ENCODE measurements around the gene COBL. TPM values are rescaled to one million over a fixed set of nuclear protein-coding genes. Genes with fewer than 3 reads are reported as not detected.

Gene COBL
- total and polyA plus RNA-seq, 2 donors (not counting 3 experiments of a cell fraction or from before 2014, with no cell fraction given): 0.11 TPM; not detected in 1

GRCh38 chr7:51290304-51290637, 26.3 kb downstream of the COBL start:
- BruUV-seq (replicated peaks): no TSS peak
- no peak for FAIRE-seq
- dilution Hi-C loops (cut with MboI; ENCODE audit: extremely low pct_ligation_motif_present, low sequenced_read_pairs) (no loop called here), intact Hi-C loops (cut with micrococcal nuclease) (no loop called here)
- no peaks in the 10 kb centered on the region for H3K27me3 ChIP-seq (ENCODE audit: control insufficient read depth in 2 of 2, insufficient read depth in 2 of 2, low read length in 2 of 2)
- H3K27ac ChIP-seq (ENCODE audit: insufficient read depth, low read depth, low read length): no peak overlapping the region
- no peaks in the 10 kb centered on the region for H3K36me3 ChIP-seq (ENCODE audit: control insufficient read depth in 2 of 2, extremely low read depth in 1 of 2, insufficient read depth in 2 of 2, low read length in 2 of 2)
- no peak overlapping the region for H3K9ac ChIP-seq (replicated peaks; ENCODE audit: extremely low read depth, insufficient read depth, low read length)
- H4K20me1 ChIP-seq (replicated peaks; ENCODE audit: control insufficient read depth, extremely low read depth, insufficient read depth, low read length): no peaks in the 10 kb centered on the region
- ChIA-PET CTCF (no interaction called here), POLR2A (no interaction called here)
- TF ChIP-seq JUN (IDR thresholded peaks at IDR 0.05; ENCODE audit: borderline replicate concordance, insufficient read depth, insufficient read length, low read depth): no peak
- TF ChIP-seq EZH2 (IDR thresholded peaks at IDR 0.05; ENCODE audit: borderline replicate concordance, low read depth, low read length, severe bottlenecking): no peak
- TF ChIP-seq CTCF (IDR thresholded peaks at IDR 0.05; ENCODE audit: extremely low read depth in 1 of 2, insufficient read depth in 1 of 2, low read depth in 1 of 2, low read length in 2 of 2): no peak
- H2AFZ ChIP-seq (ENCODE audit: low read depth, low read length): no peak overlapping the region
- no peaks in the 10 kb centered on the region for H3K9me3 ChIP-seq (replicated peaks; ENCODE audit: control insufficient read depth, insufficient read depth, low read length)
- no peak for DNase-seq (ENCODE audit: low read depth, low spot score)
- no peaks in the 10 kb centered on the region for H3K9me1 ChIP-seq (replicated peaks; ENCODE audit: control insufficient read depth, extremely low read depth, insufficient read depth, low read length)
- no peaks in the 10 kb centered on the region for H3K4me1 ChIP-seq (ENCODE audit: control insufficient read depth, extremely low read depth, insufficient read depth, low read length)
- no peaks in the 10 kb centered on the region for H3K79me2 ChIP-seq (ENCODE audit: control insufficient read depth, insufficient read depth, low read length)
- no peak overlapping the region for H3K4me3 ChIP-seq (replicated peaks in 1 of 3; ENCODE audit: insufficient read depth in 1 of 3, low read depth in 1 of 3, low read length in 3 of 3)
- no peak overlapping the region for H3K4me2 ChIP-seq (ENCODE audit: insufficient read depth, low read length)

GRCh38 chr7:51289623-51290303, 26.8 kb downstream of the COBL start:
- no TSS peak for BruUV-seq (replicated peaks)
- Histone ChIP-seq H3K4me3 (replicated peaks in 1 of 3; ENCODE audit: insufficient read depth in 1 of 3, low read depth in 1 of 3, low read length in 3 of 3) (no peak overlapping the region), H3K9me3 (replicated peaks; ENCODE audit: control insufficient read depth, insufficient read depth, low read length) (no peaks in the 10 kb centered on the region), H3K4me1 (ENCODE audit: control insufficient read depth, extremely low read depth, insufficient read depth, low read length) (no peaks in the 10 kb centered on the region), H3K27ac (ENCODE audit: insufficient read depth, low read depth, low read length) (no peak overlapping the region), H3K9me1 (replicated peaks; ENCODE audit: control insufficient read depth, extremely low read depth, insufficient read depth, low read length) (no peaks in the 10 kb centered on the region), H3K79me2 (ENCODE audit: control insufficient read depth, insufficient read depth, low read length) (no peaks in the 10 kb centered on the region), H3K4me2 (ENCODE audit: insufficient read depth, low read length) (no peak overlapping the region), H4K20me1 (replicated peaks; ENCODE audit: control insufficient read depth, extremely low read depth, insufficient read depth, low read length) (no peaks in the 10 kb centered on the region), H2AFZ (ENCODE audit: low read depth, low read length) (no peak overlapping the region), H3K9ac (replicated peaks; ENCODE audit: extremely low read depth, insufficient read depth, low read length) (no peak overlapping the region), H3K36me3 (ENCODE audit: control insufficient read depth in 2 of 2, extremely low read depth in 1 of 2, insufficient read depth in 2 of 2, low read length in 2 of 2) (no peaks in the 10 kb centered on the region), H3K27me3 (ENCODE audit: control insufficient read depth in 2 of 2, insufficient read depth in 2 of 2, low read length in 2 of 2) (no peaks in the 10 kb centered on the region)
- DNase-seq (ENCODE audit: low read depth, low spot score) (no peak), FAIRE-seq (no peak)
- TF ChIP-seq CTCF (IDR thresholded peaks at IDR 0.05; ENCODE audit: extremely low read depth in 1 of 2, insufficient read depth in 1 of 2, low read depth in 1 of 2, low read length in 2 of 2): no peak
- no peak for TF ChIP-seq EZH2 (IDR thresholded peaks at IDR 0.05; ENCODE audit: borderline replicate concordance, low read depth, low read length, severe bottlenecking)
- TF ChIP-seq JUN (IDR thresholded peaks at IDR 0.05; ENCODE audit: borderline replicate concordance, insufficient read depth, insufficient read length, low read depth): no peak
- TF ChIP-seq, protein P1, sequence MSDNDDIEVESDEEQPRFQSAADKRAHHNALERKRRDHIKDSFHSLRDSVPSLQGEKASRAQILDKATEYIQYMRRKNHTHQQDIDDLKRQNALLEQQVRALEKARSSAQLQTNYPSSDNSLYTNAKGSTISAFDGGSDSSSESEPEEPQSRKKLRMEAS (IDR thresholded peaks at IDR 0.05; ENCODE audit: insufficient read depth, insufficient read length): no peak
- TF ChIP-seq POLR2A (IDR thresholded peaks at IDR 0.05; ENCODE audit: low read depth, low read length): no peak
- TF ChIP-seq POLR2AphosphoS5 (IDR thresholded peaks at IDR 0.05; ENCODE audit: insufficient read depth, low read depth, low read length): no peak
- no peak for TF ChIP-seq FOS (IDR thresholded peaks at IDR 0.05; ENCODE audit: borderline replicate concordance, insufficient read depth, low read length)
- TF ChIP-seq GATA2 (IDR thresholded peaks at IDR 0.05; ENCODE audit: insufficient read depth, insufficient read length, low read depth, low read length): no peak
- no peak for TF ChIP-seq MYC (IDR thresholded peaks at IDR 0.05; ENCODE audit: low read depth, low read length)
- intact Hi-C loops (cut with micrococcal nuclease): no loop called here
- dilution Hi-C loops (cut with MboI; ENCODE audit: extremely low pct_ligation_motif_present, low sequenced_read_pairs): no loop called here
- ChIA-PET POLR2A (no interaction called here), CTCF (no interaction called here)
